Kidney (tissue), 14 donors: ENCODE results near the gene LRRC28. TPM values are rescaled to one million over a fixed set of nuclear protein-coding genes. Genes with fewer than 3 reads are reported as not detected.

Experiments used
- DNase-seq, 5 donors: peaks; one replicate each; pipeline ENCODE4 v3.0.0-alpha.2; 2013 to 2020
- FAIRE-seq: peaks from 2 replicates; lab custom pipeline; 2012; peaks lifted over from hg19 to GRCh38; lab: Jason Lieb, UNC
- H3K27ac ChIP-seq, 2 donors: one replicate each; pipeline ENCODE4 v1.7.0; 2013; ENCODE audit warnings: low read depth in 2 of 2, low read length in 2 of 2, inconsistent platforms in 1 of 2
- H3K27me3 ChIP-seq: one replicate; pipeline ENCODE4 v1.7.1; 2013; ENCODE audit warnings: low read length, inconsistent platforms; ENCODE audit not compliant: control insufficient read depth, insufficient read depth
- H3K36me3 ChIP-seq, 3 donors: one replicate each; pipeline versions ENCODE4 v1.7.0 to v1.7.1; 2013; ENCODE audit warnings: low read length in 3 of 3, control low read depth in 1 of 3, inconsistent platforms in 1 of 3; ENCODE audit not compliant: insufficient read depth in 3 of 3, control insufficient read depth in 2 of 3
- H3K4me1 ChIP-seq, 3 donors: one replicate each; pipeline versions ENCODE4 v1.7.0 to v1.7.1; 2013; ENCODE audit warnings: low read length in 3 of 3, inconsistent platforms in 1 of 3, low read depth in 1 of 3; ENCODE audit not compliant: control insufficient read depth in 2 of 3, insufficient read depth in 2 of 3
- H3K4me3 ChIP-seq, 3 donors: one replicate each; pipeline versions ENCODE4 v1.7.0 to v1.8.1; 2013; ENCODE audit warnings: low read length in 3 of 3, control low read depth in 1 of 3, inconsistent platforms in 1 of 3
- H3K9ac ChIP-seq, 3 donors: one replicate each; pipeline versions ENCODE4 v1.7.0 to v1.7.1; 2013; ENCODE audit warnings: low read length in 3 of 3, control low read depth in 1 of 3, inconsistent platforms in 1 of 3
- H3K9me3 ChIP-seq, 3 donors: one replicate each; pipeline versions ENCODE4 v1.7.0 to v1.7.1; 2013; ENCODE audit warnings: low read length in 3 of 3, control low read depth in 1 of 3, inconsistent platforms in 1 of 3; ENCODE audit not compliant: control insufficient read depth in 2 of 3, insufficient read depth in 1 of 3
- intact Hi-C: fragments of 100-400 bp; cut with DNase I; formaldehyde crosslinking; loops from one replicate; pipeline ENCODE4 v1.11.1; 2022
- polyA plus RNA-seq: library from polyadenylated mRNA; stranded (reverse); fragments of 350-450 nt; fragmentation: Illumina TruSeq; extraction: RNeasy Lipid Tissue Mini Kit (QIAGEN cat#74804); gene quantifications from one replicate; pipeline ENCODE4 v1.2.3, GENCODE V29; 2014; ENCODE audit warnings: low read depth, low replicate concordance; ENCODE audit not compliant: insufficient read depth
- total RNA-seq: library from RNA; stranded (reverse); fragmentation: NEBNext Ultra II Directional; extraction: Animal tissue kit (Norgen Biotek cat#: 25700); gene quantifications from one replicate; pipeline ENCODE4 v1.2.1, GENCODE V29; 2021
- TF ChIP-seq, protein P1 (sequence below): IDR thresholded peaks from 3 replicates; pipeline ENCODE4 v1.5.1; 2012; ENCODE audit warnings: mild to moderate bottlenecking, moderate library complexity, borderline replicate concordance; ENCODE audit not compliant: insufficient read depth; ENCODE audit errors: extremely low read depth
- donor health status: control.
- donor health status: control.
- donor health status: control.
- donor health status: control.
- donor health status: control.
- donor health status: DM: yes; HTN: yes; CAD: no.
- donor health status: Normal renal cell carcinoma (clear cell type).

The LRRC28 gene
- total and polyA plus RNA-seq, 2 donors from 2014 or later: 25.5 to 34.7 TPM

DNA sequence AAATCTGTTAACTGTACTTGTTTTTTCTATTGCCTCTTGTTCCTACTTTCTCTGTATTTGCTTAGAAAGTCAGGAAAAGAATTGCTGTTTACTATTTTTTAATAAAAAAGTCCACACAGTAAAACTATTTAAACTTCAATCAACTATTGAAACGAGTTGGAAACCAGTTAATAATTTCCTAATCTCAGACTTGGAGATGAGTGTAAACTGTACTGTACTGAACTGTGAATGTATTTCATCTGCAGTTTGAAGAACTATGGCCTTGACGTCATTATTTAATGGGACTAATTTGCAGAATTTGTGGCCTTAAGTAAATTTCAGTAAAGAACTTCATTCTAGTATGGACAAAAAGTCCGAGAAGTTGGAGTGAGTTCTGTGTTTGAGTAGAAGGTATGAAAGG lies 89.1 kb downstream of the LRRC28 start:
- Histone ChIP-seq H3K36me3 (peaks cover 0 to 3% (median 0%) of the 10 kb centered on the region in 3 donors), H3K9me3 (no peaks in the 10 kb centered on the region), H3K27me3 (no peaks in the 10 kb centered on the region), H3K4me1 (peaks cover 0 to 17% (median 2%) of the 10 kb centered on the region in 3 donors), H3K4me3 (no peak overlapping the region), H3K27ac (no peak overlapping the region), H3K9ac (no peak overlapping the region)
- intact Hi-C loops: no loop called here
- TF ChIP-seq, protein P1, sequence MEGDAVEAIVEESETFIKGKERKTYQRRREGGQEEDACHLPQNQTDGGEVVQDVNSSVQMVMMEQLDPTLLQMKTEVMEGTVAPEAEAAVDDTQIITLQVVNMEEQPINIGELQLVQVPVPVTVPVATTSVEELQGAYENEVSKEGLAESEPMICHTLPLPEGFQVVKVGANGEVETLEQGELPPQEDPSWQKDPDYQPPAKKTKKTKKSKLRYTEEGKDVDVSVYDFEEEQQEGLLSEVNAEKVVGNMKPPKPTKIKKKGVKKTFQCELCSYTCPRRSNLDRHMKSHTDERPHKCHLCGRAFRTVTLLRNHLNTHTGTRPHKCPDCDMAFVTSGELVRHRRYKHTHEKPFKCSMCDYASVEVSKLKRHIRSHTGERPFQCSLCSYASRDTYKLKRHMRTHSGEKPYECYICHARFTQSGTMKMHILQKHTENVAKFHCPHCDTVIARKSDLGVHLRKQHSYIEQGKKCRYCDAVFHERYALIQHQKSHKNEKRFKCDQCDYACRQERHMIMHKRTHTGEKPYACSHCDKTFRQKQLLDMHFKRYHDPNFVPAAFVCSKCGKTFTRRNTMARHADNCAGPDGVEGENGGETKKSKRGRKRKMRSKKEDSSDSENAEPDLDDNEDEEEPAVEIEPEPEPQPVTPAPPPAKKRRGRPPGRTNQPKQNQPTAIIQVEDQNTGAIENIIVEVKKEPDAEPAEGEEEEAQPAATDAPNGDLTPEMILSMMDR: no peak
- FAIRE-seq (no peak), DNase-seq (no peak)

DNA sequence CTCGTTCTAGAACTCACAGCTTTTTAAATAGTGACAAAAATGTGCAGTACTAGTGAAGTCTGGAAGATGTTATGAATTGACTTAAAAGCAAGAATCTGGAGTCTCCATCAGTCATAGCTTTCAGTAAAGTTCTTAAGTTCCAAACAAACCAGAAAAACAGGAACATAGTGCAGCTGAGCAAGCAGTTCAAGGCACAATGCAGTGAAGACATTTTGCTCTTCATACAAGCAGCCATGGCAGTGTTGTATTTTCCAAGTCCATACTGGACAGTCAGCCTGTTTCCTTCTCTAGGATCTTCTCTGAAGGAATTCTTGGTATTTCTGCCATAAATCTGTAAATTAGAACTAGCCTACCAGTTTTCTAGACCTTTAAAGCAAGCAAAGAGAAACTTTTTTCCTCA lies 90.5 kb downstream of the LRRC28 start:
- Histone ChIP-seq H3K4me1 (peaks cover 0 to 17% (median 2%) of the 10 kb centered on the region in 3 donors), H3K36me3 (peaks cover 0 to 2% (median 0%) of the 10 kb centered on the region in 3 donors), H3K4me3 (no peak overlapping the region), H3K9ac (no peak overlapping the region), H3K27ac (no peak overlapping the region), H3K27me3 (no peaks in the 10 kb centered on the region), H3K9me3 (no peaks in the 10 kb centered on the region)
- no peak for FAIRE-seq
- TF ChIP-seq, protein P1: no peak
- DNase-seq: no peak
- intact Hi-C loops: no loop called here

DNA sequence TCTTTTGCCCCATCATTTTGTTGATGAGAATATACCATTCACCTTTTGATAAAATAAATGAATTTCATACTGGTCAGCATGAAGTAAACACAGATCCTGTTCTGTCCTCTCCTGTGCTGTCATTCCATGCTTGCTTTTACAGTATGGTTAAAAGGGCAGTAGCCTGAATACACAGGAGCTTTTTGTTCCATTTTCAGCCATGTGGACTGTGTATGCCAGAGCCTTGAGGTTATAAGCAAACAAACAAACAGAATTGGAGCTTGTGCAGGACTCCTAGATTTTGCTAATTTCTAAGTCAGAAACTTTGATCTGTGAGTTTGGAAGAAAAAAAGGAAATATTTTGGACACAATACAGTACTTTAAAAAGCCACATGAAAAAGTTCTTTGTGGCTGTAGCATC lies 91.9 kb downstream of the LRRC28 start:
- TF ChIP-seq, protein P1: no peak
- H3K27ac ChIP-seq: no peak overlapping the region

More for the DNA sequence above, 91.9 kb downstream of the LRRC28 start:
- peaks cover 0 to 17% (median 2%) of the 10 kb centered on the region in 3 donors for H3K4me1 ChIP-seq
- no peak overlapping the region for H3K9ac ChIP-seq
- H3K36me3 ChIP-seq: no peaks in the 10 kb centered on the region
- DNase-seq: no peak
- intact Hi-C loops: no loop called here
- H3K4me3 ChIP-seq: no peak overlapping the region
- H3K27me3 ChIP-seq: no peaks in the 10 kb centered on the region
- H3K9me3 ChIP-seq: no peaks in the 10 kb centered on the region
- FAIRE-seq: no peak
